Colonic mucosa (tissue), 4 donors: Measurements from ENCODE around the gene GALNT10. TPM values are rescaled to one million over a fixed set of nuclear protein-coding genes. Genes with fewer than 3 reads are reported as not detected.
A peak's percentile ranks its signal among the peaks of the same experiment; 100 is the strongest.

Experiments used
- DNase-seq: peaks from one replicate; pipeline ENCODE4 v3.0.0-alpha.2; 2020
- H3K27ac ChIP-seq: fragments of 200-600 bp; one replicate; pipeline ENCODE4 v1.8.0; 2021
- H3K27me3 ChIP-seq: fragments of 200-600 bp; one replicate; pipeline ENCODE4 v1.8.0; 2021
- H3K36me3 ChIP-seq: fragments of 200-600 bp; one replicate; pipeline ENCODE4 v1.8.0; 2021
- H3K4me1 ChIP-seq: fragments of 200-600 bp; one replicate; pipeline ENCODE4 v1.8.0; 2021; ENCODE audit warnings: mild to moderate bottlenecking
- H3K4me3 ChIP-seq: fragments of 200-600 bp; one replicate; pipeline ENCODE4 v1.8.0; 2021
- H3K9ac ChIP-seq, 2 donors: one replicate each; pipeline ENCODE4 v1.7.0; 2013; ENCODE audit warnings: control low read depth in 2 of 2, low read depth in 2 of 2, low read length in 2 of 2
- H3K9me3 ChIP-seq: fragments of 200-600 bp; one replicate; pipeline ENCODE4 v1.8.0; 2021
- CTCF ChIP-seq: fragments of 200-600 bp; IDR thresholded peaks from one replicate; pipeline ENCODE4 v1.8.0; 2022; ENCODE audit warnings: antibody characterized with exemption, mild to moderate bottlenecking
- intact Hi-C: fragments of 100-400 bp; cut with DNase I; formaldehyde crosslinking; loops from one replicate; pipeline ENCODE4 v1.14.1; 2022
- total RNA-seq, 2 donors: library from RNA; stranded (reverse); fragmentation: NEBNext Ultra II Directional in 1 of 2; extraction: Animal tissue kit (Norgen Biotek cat#: 25700) in 1 of 2; gene quantifications; one replicate each; pipeline ENCODE4 v1.2.1, GENCODE V29; 2021
- donor health status: healthy.
- donor health status: DM: no; HTN: no; CAD: no.
- donor health status: DM: no; HTN: no; CAD: no.

GALNT10 gene
- total RNA-seq, 2 donors from 2014 or later, result 40.0 to 46.7 TPM

DNA sequence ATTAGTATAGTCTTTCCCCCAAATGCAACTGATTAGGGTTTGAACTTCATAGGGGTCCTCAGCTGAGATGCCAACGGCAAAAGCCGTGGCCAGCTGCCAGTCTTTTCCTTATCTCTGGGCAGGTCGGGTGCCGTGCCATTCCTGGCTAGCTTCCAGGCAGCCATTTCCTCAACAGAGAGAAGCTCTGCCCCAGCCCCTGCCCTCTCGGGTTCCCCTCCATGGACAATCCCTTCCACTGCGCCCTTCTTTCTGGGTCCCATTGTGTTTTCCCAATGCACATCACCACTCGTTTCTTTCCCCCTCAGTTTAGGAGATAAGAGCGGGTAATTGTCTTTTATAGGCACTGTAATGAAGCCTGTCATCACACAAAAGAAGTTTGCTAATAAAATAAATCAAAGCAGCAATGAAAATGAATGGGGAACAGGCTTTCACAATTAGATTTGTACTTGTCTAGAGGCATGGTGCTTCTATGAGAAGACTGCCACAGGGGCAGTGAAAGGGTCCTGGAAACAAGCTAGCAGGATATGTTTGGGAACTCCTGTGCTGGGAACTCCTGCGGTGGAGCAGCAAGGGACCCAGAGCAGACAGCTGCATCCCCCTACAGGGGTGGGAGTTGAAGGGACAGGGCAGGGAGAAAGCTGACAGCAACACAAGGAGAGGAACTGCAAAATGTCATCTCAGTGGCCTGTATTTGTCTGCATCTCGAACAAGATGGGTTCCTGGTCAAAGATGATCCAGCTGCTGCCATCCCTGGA is 207.3 kb downstream of the GALNT10 start:
- Histone ChIP-seq H3K36me3 (no peaks in the 10 kb centered on the region), H3K27me3 (no peaks in the 10 kb centered on the region), H3K9me3 (no peaks in the 10 kb centered on the region), H3K4me1 (peaks cover 6% of the 10 kb centered on the region), H3K9ac (no peak overlapping the region), H3K4me3 (no peak overlapping the region), H3K27ac (no peak overlapping the region)
- TF ChIP-seq CTCF, result no peak
- intact Hi-C loops, result loop anchor here (5.0 kb wide), 1 partner anchor 211 kb away; no protein-coding TSS in a partner anchor
- DNase-seq, result peak; percentile 79

DNA sequence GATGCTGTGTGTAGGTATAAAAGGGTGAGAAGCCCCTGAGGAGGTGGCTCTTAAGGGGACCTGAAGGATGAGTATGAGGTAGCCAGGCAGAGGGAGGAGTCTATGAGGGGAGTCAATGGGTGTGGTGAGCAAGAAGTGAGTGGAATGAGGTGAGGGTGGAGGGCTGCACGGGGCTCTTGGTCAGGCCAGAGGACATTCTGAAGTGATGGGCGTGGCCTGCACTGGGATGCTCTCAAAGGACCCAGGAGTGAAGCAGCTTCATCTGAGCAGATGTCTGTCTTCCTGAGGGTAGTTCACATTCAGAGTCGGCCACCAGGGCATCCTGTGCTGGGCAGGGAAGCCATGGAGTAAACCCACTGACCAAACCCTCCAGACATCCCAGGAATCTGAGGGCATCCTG is 210.1 kb downstream of the GALNT10 start:
- no peak overlapping the region for H3K9ac ChIP-seq
- H3K4me1 ChIP-seq, result peaks cover 10% of the 10 kb centered on the region
- DNase-seq, result no peak
- intact Hi-C loops, result loop anchor here (10.0 kb wide), 1 partner anchor 426 kb away; no protein-coding TSS in a partner anchor
- TF ChIP-seq CTCF, result no peak
- no peak overlapping the region for H3K27ac ChIP-seq
- H3K4me3 ChIP-seq, result no peak overlapping the region
- H3K9me3 ChIP-seq, result no peaks in the 10 kb centered on the region
- no peaks in the 10 kb centered on the region for H3K27me3 ChIP-seq
- no peaks in the 10 kb centered on the region for H3K36me3 ChIP-seq

- H3K27ac ChIP-seq, result no peak overlapping the region
- H3K4me3 ChIP-seq, result no peak overlapping the region
- no peaks in the 10 kb centered on the region for H3K36me3 ChIP-seq
- H3K4me1 ChIP-seq, result peaks cover 10% of the 10 kb centered on the region
- TF ChIP-seq CTCF, result no peak
- H3K9ac ChIP-seq, result no peak overlapping the region
- intact Hi-C loops, result loop anchor here (10.0 kb wide), 1 partner anchor 427 kb away; no protein-coding TSS in a partner anchor
- no peaks in the 10 kb centered on the region for H3K9me3 ChIP-seq
- no peaks in the 10 kb centered on the region for H3K27me3 ChIP-seq
- no peak for DNase-seq
These were observed 210.8 kb downstream of the GALNT10 start for GRCh38 chr5:154401355-154401754.

DNA sequence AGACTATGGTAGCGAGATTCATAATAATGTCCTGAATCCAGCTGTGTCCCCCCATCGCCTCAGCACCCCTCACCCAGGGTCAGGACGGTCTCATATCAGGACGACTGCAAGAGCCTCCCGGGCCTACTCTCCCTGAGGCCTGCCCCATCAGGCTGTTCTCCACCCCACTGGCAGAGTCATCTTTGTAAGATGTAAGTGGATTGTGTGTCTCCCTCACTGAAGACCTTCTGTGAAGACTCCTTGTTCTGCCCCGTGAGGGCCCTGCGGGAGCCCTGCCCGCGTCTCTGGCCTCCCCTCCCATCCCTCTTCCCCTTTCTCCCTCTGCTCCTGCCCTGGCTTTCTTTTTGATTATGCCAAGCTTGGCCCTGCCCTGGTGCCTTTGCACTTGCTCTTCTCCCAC is 211.4 kb downstream of the GALNT10 start:
- Histone ChIP-seq H3K4me3 (no peak overlapping the region), H3K9me3 (no peaks in the 10 kb centered on the region), H3K27ac (no peak overlapping the region), H3K9ac (no peak overlapping the region), H3K36me3 (no peaks in the 10 kb centered on the region), H3K27me3 (no peaks in the 10 kb centered on the region), H3K4me1 (peaks cover 10% of the 10 kb centered on the region)
- no peak for TF ChIP-seq CTCF
- intact Hi-C loops, result loop anchor here (10.0 kb wide), 1 partner anchor 427 kb away; no protein-coding TSS in a partner anchor
- DNase-seq, result no peak

DNA sequence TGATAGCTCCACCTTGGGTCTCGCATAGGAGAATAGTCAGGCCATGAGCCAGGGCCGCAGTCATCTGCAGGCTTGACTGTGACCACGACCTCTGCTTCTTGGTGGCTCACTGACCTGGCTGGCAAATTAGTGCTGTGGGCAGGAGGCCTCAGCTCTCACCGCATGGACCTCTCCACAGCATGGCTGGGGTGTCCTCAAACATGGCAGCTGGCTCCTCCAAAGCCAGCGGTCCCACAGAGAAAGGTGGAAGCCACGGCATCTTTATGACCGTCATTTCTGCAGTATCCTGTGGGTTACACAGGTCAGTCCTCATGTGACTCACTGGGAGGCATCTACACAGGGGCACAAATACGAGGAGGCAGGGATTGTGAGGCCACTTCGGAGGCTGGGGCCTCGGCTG is 212.1 kb downstream of the GALNT10 start:
- H3K9me3 ChIP-seq, result no peaks in the 10 kb centered on the region
- no peak overlapping the region for H3K4me3 ChIP-seq
- H3K36me3 ChIP-seq, result no peaks in the 10 kb centered on the region
- no peak for TF ChIP-seq CTCF
- H3K27me3 ChIP-seq, result no peaks in the 10 kb centered on the region
- no peak overlapping the region for H3K27ac ChIP-seq
- no peak overlapping the region for H3K9ac ChIP-seq
- H3K4me1 ChIP-seq, result peaks cover 10% of the 10 kb centered on the region
- intact Hi-C loops, result loop anchor here (10.0 kb wide), 1 partner anchor 428 kb away; no protein-coding TSS in a partner anchor
- DNase-seq, result no peak
